Keratinocyte (primary cell): ENCODE results near the gene NAT16.

Experiments used
- EZH2 ChIP-seq: IDR thresholded peaks from one replicate; pipeline ENCODE4 v1.6.1; 2012; ENCODE audit warnings: inconsistent platforms, mild to moderate bottlenecking, low read length, moderate library complexity
- TF ChIP-seq, protein P1 (sequence below), 3 experiments: IDR thresholded peaks in 1 of 3; conservative IDR thresholded peaks in 1 of 3; optimal IDR thresholded peaks in 1 of 3; 2 replicates in 2 of 3; 3 replicates in 1 of 3; pipeline versions ENCODE3 to v1.5.1; 2011; ENCODE audit warnings: low read length in 3 of 3, mild to moderate bottlenecking in 3 of 3, moderate library complexity in 2 of 3, control low read depth in 1 of 3, inconsistent platforms in 1 of 3; ENCODE audit not compliant: insufficient read depth in 2 of 3; ENCODE audit errors: extremely low read depth in 1 of 3

DNA sequence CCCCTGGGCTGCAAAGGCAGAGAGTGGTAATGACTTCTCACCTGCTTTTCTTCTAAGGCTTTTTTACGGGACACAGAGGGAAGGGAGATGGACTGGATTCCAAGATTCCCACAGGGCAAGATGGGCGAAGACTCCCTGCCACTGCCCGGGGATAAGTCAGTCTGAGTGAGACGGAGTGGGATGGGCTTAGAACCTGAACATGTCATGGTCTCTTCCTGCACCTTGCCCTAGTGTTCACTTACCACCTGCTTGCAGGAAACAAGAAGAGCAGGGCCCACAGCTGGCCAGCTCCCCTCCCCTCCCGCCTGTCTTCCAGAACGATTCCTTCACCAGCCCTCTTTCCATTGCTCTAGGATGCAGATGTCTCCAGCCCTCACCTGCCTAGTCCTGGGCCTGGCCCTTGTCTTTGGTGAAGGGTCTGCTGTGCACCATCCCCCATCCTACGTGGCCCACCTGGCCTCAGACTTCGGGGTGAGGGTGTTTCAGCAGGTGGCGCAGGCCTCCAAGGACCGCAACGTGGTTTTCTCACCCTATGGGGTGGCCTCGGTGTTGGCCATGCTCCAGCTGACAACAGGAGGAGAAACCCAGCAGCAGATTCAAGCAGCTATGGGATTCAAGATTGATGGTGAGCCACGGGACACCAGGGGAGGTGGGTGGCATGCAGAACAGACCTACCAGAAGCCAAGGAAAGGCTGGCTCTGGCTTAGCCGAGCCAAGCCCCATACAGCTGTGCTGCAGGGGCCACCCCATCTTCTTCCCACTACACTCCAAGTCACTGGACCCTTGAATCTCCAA, 51.9 kb downstream of the NAT16 start:
- TF ChIP-seq, protein P1, sequence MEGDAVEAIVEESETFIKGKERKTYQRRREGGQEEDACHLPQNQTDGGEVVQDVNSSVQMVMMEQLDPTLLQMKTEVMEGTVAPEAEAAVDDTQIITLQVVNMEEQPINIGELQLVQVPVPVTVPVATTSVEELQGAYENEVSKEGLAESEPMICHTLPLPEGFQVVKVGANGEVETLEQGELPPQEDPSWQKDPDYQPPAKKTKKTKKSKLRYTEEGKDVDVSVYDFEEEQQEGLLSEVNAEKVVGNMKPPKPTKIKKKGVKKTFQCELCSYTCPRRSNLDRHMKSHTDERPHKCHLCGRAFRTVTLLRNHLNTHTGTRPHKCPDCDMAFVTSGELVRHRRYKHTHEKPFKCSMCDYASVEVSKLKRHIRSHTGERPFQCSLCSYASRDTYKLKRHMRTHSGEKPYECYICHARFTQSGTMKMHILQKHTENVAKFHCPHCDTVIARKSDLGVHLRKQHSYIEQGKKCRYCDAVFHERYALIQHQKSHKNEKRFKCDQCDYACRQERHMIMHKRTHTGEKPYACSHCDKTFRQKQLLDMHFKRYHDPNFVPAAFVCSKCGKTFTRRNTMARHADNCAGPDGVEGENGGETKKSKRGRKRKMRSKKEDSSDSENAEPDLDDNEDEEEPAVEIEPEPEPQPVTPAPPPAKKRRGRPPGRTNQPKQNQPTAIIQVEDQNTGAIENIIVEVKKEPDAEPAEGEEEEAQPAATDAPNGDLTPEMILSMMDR (optimal IDR thresholded peaks at IDR 0.05 in 1 of 3, IDR thresholded peaks at IDR 0.05 in 1 of 3, conservative IDR thresholded peaks at IDR 0.05 in 1 of 3; ENCODE audit: extremely low read depth in 1 of 3, insufficient read depth in 2 of 3, low read length in 3 of 3) = no peak
- TF ChIP-seq EZH2 = no peak
